A673 (cell line): ENCODE results near the gene MARCO.

Experiments
- CTCF ChIP-seq: fragments of 300-800, 200-600 bp; sonication (generic); conservative IDR thresholded peaks from 2 replicates; pipeline ENCODE4 v1.5.1; 2017; ENCODE audit warnings: low read depth, mild to moderate bottlenecking, antibody characterized with exemption, low read length, moderate library complexity, mixed read lengths
- EZH2 ChIP-seq: fragments of 200-600 bp; sonication (generic); IDR thresholded peaks from 2 replicates; pipeline ENCODE4 v1.6.1; 2017; ENCODE audit warnings: borderline replicate concordance, low read depth, mild to moderate bottlenecking, mixed read lengths, antibody characterized with exemption, low read length; ENCODE audit not compliant: poor library complexity, severe bottlenecking

- TF ChIP-seq CTCF (no peak), EZH2 (no peak)
Observed at GRCh38 chr2:118905206-118905605, 36.8 kb upstream of the MARCO start.
